Fibroblast of pulmonary artery (primary cell): Measurements from ENCODE around the gene TP53BP1.
A peak's percentile ranks its signal among the peaks of the same experiment; 100 is the strongest.

Experiments used
- DNase-seq: peaks from one replicate; pipeline ENCODE4 v3.0.0-alpha.2; 2010; ENCODE audit warnings: low read depth
- H3K4me3 ChIP-seq: replicated peaks from 2 replicates; pipeline ENCODE4 v1.5.1; 2011; ENCODE audit warnings: low read depth, mild to moderate bottlenecking, control low read depth, low read length, moderate library complexity
- CTCF ChIP-seq: IDR thresholded peaks from 2 replicates; pipeline ENCODE4 v1.5.1; 2011; ENCODE audit warnings: mild to moderate bottlenecking, control low read depth, low read length, inconsistent platforms; ENCODE audit errors: missing control alignments

The TP53BP1 gene

DNA sequence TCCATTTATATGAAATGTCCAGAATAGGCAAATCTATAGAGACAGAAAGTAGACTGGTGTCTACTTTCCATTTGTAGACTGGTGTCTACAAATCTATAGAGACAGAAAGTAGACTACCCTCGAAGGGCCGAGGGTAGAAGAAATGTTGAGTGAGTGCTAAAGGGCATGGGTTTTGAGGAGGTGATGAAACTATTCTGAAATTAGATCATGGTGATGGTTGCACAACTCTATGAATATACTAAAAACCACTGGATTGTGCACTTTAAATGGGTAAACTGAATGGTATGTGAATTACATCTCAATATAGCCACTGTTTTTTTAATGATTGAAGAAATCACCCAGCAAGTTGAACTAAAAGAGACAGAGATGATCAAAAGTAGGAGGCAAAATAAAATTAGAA is 27.9 kb downstream of the TP53BP1 start:
- H3K4me3 ChIP-seq, result no peak overlapping the region
- no peak for TF ChIP-seq CTCF
- DNase-seq, result peak; percentile 85

- DNase-seq, result no peak
- no peak overlapping the region for H3K4me3 ChIP-seq
- TF ChIP-seq CTCF, result no peak
Measured at GRCh38 chr15:43463998-43464397, 29.0 kb downstream of the TP53BP1 start.

- TF ChIP-seq CTCF, result no peak
- peak; percentile 19 for DNase-seq
- H3K4me3 ChIP-seq, result no peak overlapping the region
Measured at GRCh38 chr15:43463507-43463906, 29.4 kb downstream of the TP53BP1 start.

- TF ChIP-seq CTCF, result no peak
- DNase-seq, result no peak
- no peak overlapping the region for H3K4me3 ChIP-seq
Measured at GRCh38 chr15:43449981-43450380, 43.0 kb downstream of the TP53BP1 start.

DNA sequence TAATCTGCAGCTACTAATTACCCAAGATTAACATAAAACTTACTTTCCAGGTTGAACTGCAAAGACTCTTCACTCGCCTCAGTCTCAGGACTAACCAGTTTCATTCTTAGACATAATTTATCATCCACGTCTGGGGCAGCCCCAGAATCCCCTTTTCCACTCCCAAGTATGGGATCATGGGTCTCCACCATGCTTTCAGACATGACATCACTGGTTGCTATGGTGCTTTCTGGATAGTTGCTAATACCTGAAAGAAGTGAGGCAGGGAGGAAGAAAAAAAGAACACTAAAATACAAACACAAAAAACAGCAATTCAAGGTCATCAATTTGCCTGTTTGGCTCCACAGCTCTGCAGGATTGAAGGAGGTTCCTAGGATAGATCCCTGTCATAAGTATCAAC is 46.6 kb downstream of the TP53BP1 start:
- H3K4me3 ChIP-seq, result no peak overlapping the region
- TF ChIP-seq CTCF, result no peak
- DNase-seq, result no peak

GRCh38 chr15:43441316-43441715 is 51.6 kb downstream of the TP53BP1 start:
- TF ChIP-seq CTCF, result no peak
- DNase-seq, result peak; percentile 69
- H3K4me3 ChIP-seq, result no peak overlapping the region

GRCh38 chr15:43440721-43441281 is 52.2 kb downstream of the TP53BP1 start:
- TF ChIP-seq CTCF, result peak; percentile 58
- peak; percentile 99 for DNase-seq
- H3K4me3 ChIP-seq, result no peak overlapping the region
